Activated T-cell treated with anti-CD3 and anti-CD28 coated beads for 4 hours (primary cell): ENCODE measurements around the gene EPB41.
"Not testable (repeated sequence)": the region's sequence is repeated elsewhere in the genome, so short reads cannot be mapped to it uniquely, and the experiment has no call there.

Experiments
- DNase-seq: peaks from one replicate; pipeline ENCODE4 v3.0.0-alpha.2; 2020

Gene EPB41

DNA sequence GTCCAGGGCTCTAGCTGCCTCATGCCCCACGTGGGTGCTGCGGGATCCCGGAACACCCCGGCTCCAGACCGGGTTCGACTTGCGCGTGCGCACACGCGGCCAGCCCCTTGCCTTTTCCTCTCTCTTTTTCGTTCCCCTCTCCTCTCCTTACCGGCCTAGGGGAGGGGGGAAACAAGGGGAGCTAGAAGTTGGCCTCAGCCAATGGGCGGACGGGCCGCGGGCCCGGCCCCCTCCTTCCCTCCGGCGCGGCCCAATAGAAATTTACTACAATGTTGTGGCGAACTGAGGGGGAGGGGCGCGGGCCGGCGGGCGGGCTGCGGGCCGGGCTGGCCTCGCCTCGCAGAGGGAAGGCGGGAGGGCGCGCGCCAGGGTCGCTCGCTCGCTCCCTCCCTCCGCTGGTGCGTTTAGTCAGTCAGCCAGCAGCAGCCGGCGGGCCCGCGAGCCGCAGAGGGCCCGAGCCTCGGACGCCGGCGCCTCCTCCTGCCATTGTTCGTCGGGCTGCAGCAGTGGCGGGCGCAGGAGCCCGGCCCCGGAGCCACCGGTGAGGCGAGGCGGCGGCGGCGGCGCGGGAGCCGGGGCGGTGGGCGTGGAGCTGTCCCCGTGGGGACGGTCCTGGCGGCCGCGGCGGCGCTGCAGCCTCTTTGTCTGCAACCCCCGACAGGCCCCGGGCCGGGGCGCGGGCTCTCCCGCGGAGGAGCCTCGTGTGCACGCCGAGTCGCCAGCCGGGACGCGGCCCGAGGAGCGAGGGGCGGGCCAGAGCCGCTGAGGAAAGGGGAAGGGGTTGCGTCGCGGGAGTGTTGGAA is at the start of gene EPB41:
Gene EPB41 (plus strand): TSS at position 342 of the 803 bp plus-strand sequence. CDS start 72,869 bp downstream, outside the sequence.
- DNase-seq = peak; percentile 84

DNA sequence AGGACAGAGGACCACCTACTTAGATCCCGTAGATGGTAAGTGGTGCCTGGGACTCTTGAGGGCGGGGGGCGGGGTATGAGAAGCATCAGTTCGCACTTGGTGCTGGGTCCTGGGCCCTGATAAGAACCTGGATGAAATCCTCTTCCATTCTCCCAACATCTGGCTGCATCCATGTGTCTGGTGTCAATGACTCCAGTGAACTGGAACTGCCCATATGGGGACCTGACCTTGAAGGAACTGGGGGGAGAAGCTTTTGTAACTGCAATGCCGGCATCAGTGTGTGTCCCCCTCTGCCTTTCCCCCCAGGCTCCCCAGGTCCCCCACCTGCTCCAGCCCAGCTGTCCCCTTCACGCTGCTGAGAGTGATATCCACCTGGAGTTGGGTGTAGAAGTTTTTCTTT is 49.7 kb upstream of the EPB41 start:
- DNase-seq = no peak

- DNase-seq = no peak
Measured at GRCh38 chr1:28865997-28866650, 48.2 kb upstream of the EPB41 start.

GRCh38 chr1:28867850-28868249 is 46.5 kb upstream of the EPB41 start:
- no peak for DNase-seq

DNA sequence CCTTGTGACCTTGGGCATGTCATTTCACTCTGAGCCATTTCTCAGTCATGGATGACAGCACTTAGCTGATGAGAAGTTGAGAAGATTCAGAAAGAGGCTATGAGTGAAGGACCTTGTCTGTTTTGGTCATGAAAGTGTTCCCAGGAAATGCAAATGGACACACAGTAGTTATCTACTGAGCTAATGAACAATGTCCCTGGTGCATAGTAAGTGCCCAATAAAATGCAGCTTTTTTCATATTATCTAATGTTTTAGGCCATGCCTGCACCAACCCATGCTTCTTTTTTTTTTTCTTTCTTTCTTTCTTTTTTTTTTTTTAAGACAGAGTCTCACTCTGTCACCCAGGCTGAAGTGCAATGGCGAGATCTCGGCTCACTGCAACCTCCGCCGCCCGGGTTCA is 44.4 kb upstream of the EPB41 start:
- DNase-seq = no peak

DNA sequence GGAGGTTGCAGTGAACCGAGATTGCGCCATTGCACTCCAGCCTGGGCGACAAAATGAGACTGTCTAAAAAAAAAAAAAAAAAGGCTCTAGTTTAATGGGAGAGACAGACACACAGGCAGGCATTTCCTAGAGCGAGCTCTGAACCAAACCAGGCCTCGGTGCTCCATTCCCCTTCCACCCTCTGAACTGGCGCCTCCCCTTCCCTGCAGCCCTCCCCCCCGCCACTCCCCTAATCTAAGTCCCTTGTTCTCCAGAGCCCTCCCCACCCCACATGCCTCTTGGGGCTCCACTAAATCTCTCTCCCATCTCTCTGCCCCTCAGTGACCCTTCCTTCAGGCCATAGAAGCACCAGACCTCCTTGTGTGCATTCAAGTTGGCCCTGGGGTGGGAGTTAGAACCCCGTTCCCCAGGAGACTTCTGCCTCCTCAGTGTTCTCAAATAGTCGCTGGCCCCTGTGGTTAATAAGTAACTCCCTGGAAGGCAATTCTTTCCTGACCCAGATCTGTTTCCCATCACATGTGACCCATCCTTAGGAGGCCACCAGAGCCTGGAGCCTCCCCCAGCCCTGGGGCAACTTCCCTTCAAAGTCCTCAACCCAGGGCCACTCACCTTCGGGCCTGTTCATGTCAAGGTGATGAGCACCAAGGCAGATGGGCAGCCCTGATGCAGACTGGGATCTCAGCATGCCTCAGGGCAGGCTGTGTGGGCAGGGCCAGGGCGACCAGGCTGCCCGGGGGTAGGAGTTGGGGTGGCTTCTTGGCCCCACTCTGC is 42.6 kb upstream of the EPB41 start:
- DNase-seq = no peak

DNA sequence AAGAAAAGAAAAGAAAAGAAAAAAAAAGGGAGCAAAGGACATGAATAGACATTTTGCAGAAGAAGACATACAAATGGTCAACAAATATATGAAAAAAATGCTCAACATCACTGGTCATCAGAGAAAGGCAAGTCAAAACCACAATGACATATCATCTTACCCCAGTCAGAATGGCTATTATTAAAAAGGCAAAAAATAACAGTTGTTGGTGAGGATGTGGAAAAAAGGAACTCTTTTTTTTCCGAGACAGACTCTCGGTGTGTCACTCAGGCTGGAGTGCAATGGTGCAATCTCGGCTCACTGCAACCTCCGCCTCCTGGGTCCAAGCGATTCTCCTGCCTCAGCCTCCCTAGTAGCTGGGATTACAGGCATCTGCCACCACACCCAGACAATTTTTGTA is 39.2 kb upstream of the EPB41 start:
- DNase-seq = not testable (repeated sequence)

DNA sequence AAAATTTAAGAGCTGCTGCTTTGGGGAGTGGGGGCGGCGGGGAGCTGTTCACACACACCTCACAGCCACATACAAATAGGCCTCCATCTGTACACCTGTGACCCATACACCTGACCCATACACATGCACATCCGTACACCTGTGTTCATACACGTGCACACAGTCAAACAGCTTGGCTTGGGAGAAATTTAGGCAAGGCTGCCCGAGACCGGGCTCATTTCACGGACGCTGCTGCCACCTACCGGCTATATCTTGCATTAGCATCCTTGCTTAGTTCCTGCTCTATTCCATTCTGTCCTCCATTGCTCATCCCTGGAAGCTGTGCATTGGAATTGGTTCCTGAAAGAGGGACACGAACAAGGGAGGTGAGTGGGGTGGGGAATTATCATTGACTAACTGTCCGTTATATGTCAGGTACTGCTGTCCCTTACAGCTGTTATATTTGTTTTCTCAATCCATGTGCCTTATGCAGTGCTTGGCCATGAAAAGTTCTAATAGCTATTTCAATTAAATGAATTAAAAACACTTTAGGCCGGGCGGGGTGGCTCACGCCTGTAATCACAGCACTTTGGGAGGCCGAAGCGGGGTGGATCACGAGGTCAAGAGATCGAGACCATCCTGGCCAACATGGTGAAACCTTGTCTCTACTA is 37.1 kb upstream of the EPB41 start:
- DNase-seq = peak; percentile 72

DNA sequence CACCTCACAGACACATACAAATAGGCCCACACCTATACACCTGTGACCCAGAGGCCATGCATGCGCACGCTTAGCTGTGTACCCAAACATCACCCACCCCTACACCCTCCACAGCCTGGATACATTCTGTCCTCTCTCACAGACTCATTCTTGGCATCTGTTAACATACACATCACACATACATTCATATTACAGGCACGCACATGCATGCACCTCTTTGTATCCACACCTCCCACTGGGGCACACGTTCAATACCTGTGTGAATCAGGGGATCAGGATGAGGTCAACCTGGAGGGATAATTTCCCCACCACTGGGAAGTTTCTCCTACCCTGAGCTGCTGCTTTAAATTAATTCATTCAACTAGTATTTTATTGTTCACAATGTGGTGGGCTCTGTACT is 35.6 kb upstream of the EPB41 start:
- no peak for DNase-seq

DNA sequence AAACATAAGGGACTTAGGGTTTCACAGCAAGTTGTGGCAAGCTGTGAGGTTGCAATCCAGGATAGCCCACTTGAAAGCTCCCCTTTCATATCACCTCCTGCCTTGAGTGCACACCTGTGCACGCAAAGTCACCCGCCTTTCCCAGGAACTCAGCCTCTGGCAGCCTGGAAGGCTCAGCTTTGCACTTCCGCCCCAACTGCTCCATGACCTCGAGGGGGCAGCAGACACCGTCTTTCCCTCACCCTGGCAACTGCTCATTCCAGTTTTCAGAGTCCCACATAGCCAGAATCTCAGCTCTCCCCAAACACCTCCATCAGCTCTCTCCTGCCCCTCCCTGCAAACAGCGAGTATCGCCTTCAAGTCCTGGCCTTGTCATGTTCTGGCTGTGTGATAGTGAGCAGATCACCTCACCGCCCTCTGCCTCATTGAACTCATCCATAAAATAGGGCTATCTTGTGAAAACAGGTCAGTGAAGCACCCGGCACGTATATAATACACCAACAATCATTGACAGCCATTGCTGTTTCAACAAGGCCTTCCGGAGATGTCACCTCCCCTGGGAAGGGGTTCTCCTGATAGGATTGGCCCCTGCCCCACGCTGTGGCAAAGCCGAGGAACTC is 32.2 kb upstream of the EPB41 start:
- peak; percentile 72 for DNase-seq

- no peak for DNase-seq
Measured at GRCh38 chr1:28883242-28883616, 31.1 kb upstream of the EPB41 start.

GRCh38 chr1:28885472-28885877 is 28.9 kb upstream of the EPB41 start:
- no peak for DNase-seq

GRCh38 chr1:28885977-28886730 is 28.2 kb upstream of the EPB41 start:
- no peak for DNase-seq

DNA sequence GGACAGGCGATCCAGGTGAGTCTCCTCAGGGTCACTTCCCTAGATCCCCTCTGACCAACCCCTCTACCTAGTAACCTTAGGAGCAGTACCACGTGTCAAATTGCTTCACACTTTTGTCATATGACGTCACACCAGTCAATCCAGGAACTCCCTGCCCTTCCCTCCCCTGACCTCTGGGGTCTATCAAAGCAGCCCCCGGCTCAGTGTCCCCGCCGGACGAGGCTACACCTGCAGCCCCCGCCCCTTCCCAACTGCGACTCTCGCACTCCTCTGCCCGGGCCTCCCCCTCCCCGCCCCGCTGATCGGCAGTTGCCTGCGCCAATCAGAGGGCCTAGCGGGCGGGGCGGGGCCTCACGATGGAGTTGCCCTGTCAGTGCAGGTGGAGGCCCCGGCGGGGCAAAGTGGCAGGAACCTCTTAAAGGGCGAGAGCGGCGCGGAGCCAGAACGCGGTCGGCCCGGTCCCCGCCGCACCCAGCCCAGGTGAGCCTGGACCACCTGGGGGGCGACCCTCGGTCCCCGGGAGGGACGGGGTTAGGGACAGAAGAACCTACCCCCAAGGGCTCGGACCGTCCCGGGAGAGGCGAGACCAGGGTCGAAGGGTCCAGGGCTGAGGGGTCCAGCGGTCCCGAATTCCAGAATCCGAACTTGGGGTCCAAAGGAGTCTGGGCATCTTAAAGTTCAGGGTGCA is 27.5 kb upstream of the EPB41 start:
- peak; percentile 88 for DNase-seq

GRCh38 chr1:28887419-28887834 is 26.9 kb upstream of the EPB41 start:
- DNase-seq = no peak

DNA sequence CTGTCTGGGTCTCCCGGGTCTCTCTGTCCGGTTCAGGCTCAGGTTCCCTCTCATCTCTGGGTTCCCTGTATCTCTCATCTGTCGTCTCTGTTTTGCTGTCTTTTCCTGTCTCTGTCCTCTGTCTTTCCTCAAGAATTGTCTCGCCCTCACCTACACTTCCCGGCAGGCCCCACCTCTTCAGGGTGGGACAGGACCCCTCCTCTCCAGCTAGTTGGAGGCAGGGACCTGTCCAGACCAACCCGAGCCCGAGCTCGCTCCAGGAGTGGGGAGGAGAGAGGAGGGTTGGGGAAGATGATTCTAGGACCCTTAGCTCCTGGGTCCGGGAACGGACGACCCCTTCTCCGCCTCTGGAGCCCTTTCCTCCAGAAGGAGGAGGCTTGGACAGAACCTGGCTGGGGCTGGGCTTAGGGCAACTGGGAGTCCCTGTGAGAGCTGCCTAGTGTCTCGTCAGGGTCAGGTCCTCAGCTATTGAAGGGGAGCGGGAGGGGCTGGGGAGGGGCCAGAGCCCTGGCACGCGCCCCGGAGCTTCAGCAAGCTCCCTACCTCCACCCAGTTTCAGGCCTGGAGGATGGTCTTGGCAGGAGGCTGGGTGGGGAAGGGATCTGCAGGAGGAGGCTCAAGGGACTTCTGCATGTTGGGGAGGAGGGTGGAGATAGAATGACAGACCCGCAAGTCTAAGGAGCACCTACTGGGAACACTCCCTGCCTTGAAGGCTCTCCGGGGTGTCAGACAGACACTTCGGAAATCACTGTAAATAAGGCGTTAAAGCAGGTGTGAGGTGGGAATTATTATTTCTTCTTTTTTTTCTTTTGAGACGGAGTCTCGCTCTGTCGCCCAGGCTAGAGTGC is 26.3 kb upstream of the EPB41 start:
- DNase-seq = no peak

DNA sequence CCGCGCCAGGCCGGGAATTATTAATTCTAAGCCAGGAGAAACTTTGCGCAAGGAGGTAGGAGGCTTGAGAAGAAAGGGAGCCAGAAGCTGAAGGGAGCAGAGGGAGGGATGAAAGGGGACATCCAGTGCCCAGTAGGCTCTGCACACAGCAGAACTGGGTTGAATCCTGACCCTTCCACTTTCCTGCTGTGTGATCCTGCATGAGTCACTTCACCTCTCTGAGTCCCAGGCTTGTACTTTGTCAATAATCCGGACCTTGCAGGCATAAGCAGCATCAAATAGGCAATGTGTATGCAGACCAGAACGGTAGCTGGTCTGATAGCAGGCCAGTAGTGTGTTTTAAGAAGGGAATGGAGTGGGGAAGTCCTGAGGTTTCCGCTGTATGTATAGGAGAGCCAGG is 25.5 kb upstream of the EPB41 start:
- DNase-seq = no peak

DNA sequence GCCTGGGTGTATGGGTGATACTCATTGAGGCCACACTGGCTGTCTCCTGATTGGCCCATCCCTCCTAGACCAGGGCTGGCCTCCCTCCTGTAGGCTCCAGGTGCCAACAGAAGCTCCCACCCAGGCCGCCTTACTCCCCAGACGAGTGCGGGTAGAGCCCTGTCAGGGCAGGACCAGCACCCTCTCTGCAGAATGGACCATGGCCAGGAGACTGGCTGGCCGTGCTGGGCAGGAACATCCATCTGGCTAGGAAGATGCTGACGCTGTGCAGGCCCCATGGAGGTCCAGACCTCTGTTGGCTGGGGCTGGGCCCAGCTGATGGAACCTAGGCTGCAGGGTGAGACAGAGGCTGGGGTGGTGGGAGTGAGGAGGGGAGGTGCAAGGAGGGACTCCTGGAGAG is 25.0 kb upstream of the EPB41 start:
- no peak for DNase-seq

GRCh38 chr1:28890435-28890834 is 23.9 kb upstream of the EPB41 start:
- no peak for DNase-seq

- no peak for DNase-seq
Measured at GRCh38 chr1:28890836-28891235, 23.5 kb upstream of the EPB41 start.
